ENCODE results near the gene BMPR1A.

BMPR1A gene

GRCh38 chr10:86815640-86816039 is 59.2 kb downstream of the BMPR1A start:
- H4K20me1 ChIP-seq (ENCODE audit: control insufficient read depth, insufficient read depth, low read depth, low read length): no peaks in the 10 kb centered on the region

GRCh38 chr10:86817246-86817645 is 60.8 kb downstream of the BMPR1A start:
- Histone ChIP-seq H3K27me3 (ENCODE audit: control insufficient read depth, low read length) (no peaks in the 10 kb centered on the region), H3K36me3 (ENCODE audit: control insufficient read depth, low read length) (no peaks in the 10 kb centered on the region), H3K4me1 (ENCODE audit: control insufficient read depth, low read length) (no peaks in the 10 kb centered on the region), H4K20me1 (ENCODE audit: control insufficient read depth, insufficient read depth, low read depth, low read length) (no peaks in the 10 kb centered on the region), H3K79me2 (ENCODE audit: control insufficient read depth, low read length) (no peaks in the 10 kb centered on the region), H3K9me3 (ENCODE audit: control insufficient read depth, insufficient read depth, low read length) (no peaks in the 10 kb centered on the region), H3K27ac (ENCODE audit: low read depth, low read length) (no peak overlapping the region), H3K9me2 (replicated peaks; ENCODE audit: control insufficient read depth, low read length) (no peaks in the 10 kb centered on the region), H3K4me3 (ENCODE audit: low read length) (no peak overlapping the region), H3K4me2 (ENCODE audit: low read length) (no peak overlapping the region), H3F3A (ENCODE audit: control insufficient read depth, insufficient read depth) (no peaks in the 10 kb centered on the region)
- no peak for TF ChIP-seq EZH2phosphoT487 (IDR thresholded peaks at IDR 0.05; ENCODE audit: borderline replicate concordance, low read length)

More at GRCh38 chr10:86815640-86816039, 59.2 kb downstream of the BMPR1A start:
- no peak overlapping the region for H3K27ac ChIP-seq (ENCODE audit: low read depth, low read length)
- no peaks in the 10 kb centered on the region for H3K27me3 ChIP-seq (ENCODE audit: control insufficient read depth, low read length)
- TF ChIP-seq EZH2phosphoT487 (IDR thresholded peaks at IDR 0.05; ENCODE audit: borderline replicate concordance, low read length) (no peak), CTCF (IDR thresholded peaks at IDR 0.05; ENCODE audit: low read depth, low read length, poor library complexity, severe bottlenecking) (no peak)
- no peaks in the 10 kb centered on the region for H3K4me1 ChIP-seq (ENCODE audit: control insufficient read depth, low read length)
- H3F3A ChIP-seq (ENCODE audit: control insufficient read depth, insufficient read depth): no peaks in the 10 kb centered on the region
- no peaks in the 10 kb centered on the region for H3K79me2 ChIP-seq (ENCODE audit: control insufficient read depth, low read length)
- no peak overlapping the region for H3K4me2 ChIP-seq (ENCODE audit: low read length)
- no peaks in the 10 kb centered on the region for H3K9me3 ChIP-seq (ENCODE audit: control insufficient read depth, insufficient read depth, low read length)
- H3K36me3 ChIP-seq (ENCODE audit: control insufficient read depth, low read length): no peaks in the 10 kb centered on the region
- H3K9me2 ChIP-seq (replicated peaks; ENCODE audit: control insufficient read depth, low read length): no peaks in the 10 kb centered on the region
- no peak overlapping the region for H3K4me3 ChIP-seq (ENCODE audit: low read length)

- Histone ChIP-seq H3K4me3 (ENCODE audit: low read length) (no peak overlapping the region), H4K20me1 (ENCODE audit: control insufficient read depth, insufficient read depth, low read depth, low read length) (no peaks in the 10 kb centered on the region), H3F3A (ENCODE audit: control insufficient read depth, insufficient read depth) (no peaks in the 10 kb centered on the region), H3K9me2 (replicated peaks; ENCODE audit: control insufficient read depth, low read length) (no peaks in the 10 kb centered on the region), H3K36me3 (ENCODE audit: control insufficient read depth, low read length) (no peaks in the 10 kb centered on the region), H3K27me3 (ENCODE audit: control insufficient read depth, low read length) (no peaks in the 10 kb centered on the region), H3K4me2 (ENCODE audit: low read length) (no peak overlapping the region), H3K4me1 (ENCODE audit: control insufficient read depth, low read length) (no peaks in the 10 kb centered on the region), H3K79me2 (ENCODE audit: control insufficient read depth, low read length) (no peaks in the 10 kb centered on the region), H3K27ac (ENCODE audit: low read depth, low read length) (no peak overlapping the region), H3K9me3 (ENCODE audit: control insufficient read depth, insufficient read depth, low read length) (no peaks in the 10 kb centered on the region)
- TF ChIP-seq EZH2phosphoT487 (IDR thresholded peaks at IDR 0.05; ENCODE audit: borderline replicate concordance, low read length) (no peak), CTCF (IDR thresholded peaks at IDR 0.05; ENCODE audit: low read depth, low read length, poor library complexity, severe bottlenecking) (no peak)
These were observed 63.1 kb downstream of the BMPR1A start for GRCh38 chr10:86819567-86819966.

GRCh38 chr10:86820509-86820908 is 64.1 kb downstream of the BMPR1A start:
- H3K9me2 ChIP-seq (replicated peaks; ENCODE audit: control insufficient read depth, low read length): no peaks in the 10 kb centered on the region
- H4K20me1 ChIP-seq (ENCODE audit: control insufficient read depth, insufficient read depth, low read depth, low read length): no peaks in the 10 kb centered on the region
- no peak overlapping the region for H3K4me2 ChIP-seq (ENCODE audit: low read length)
- no peak overlapping the region for H3K27ac ChIP-seq (ENCODE audit: low read depth, low read length)
- no peak overlapping the region for H3K4me3 ChIP-seq (ENCODE audit: low read length)
- no peaks in the 10 kb centered on the region for H3K36me3 ChIP-seq (ENCODE audit: control insufficient read depth, low read length)
- H3K79me2 ChIP-seq (ENCODE audit: control insufficient read depth, low read length): no peaks in the 10 kb centered on the region
- no peaks in the 10 kb centered on the region for H3K4me1 ChIP-seq (ENCODE audit: control insufficient read depth, low read length)
- no peaks in the 10 kb centered on the region for H3F3A ChIP-seq (ENCODE audit: control insufficient read depth, insufficient read depth)
- no peaks in the 10 kb centered on the region for H3K27me3 ChIP-seq (ENCODE audit: control insufficient read depth, low read length)
- H3K9me3 ChIP-seq (ENCODE audit: control insufficient read depth, insufficient read depth, low read length): no peaks in the 10 kb centered on the region
- no peak for TF ChIP-seq CTCF (IDR thresholded peaks at IDR 0.05; ENCODE audit: low read depth, low read length, poor library complexity, severe bottlenecking)

Measured in DOHH2 (cell line).